HepG2 (cell line): Measurements from ENCODE around the gene CDK3. TPM values are rescaled to one million over a fixed set of nuclear protein-coding genes. Genes with fewer than 3 reads are reported as not detected.

Source experiments
- BATF2 ChIP-seq: sonication (generic); formaldehyde crosslinking; IDR thresholded peaks from 2 replicates; pipeline ENCODE4 v1.8.0; 2022; ENCODE audit warnings: mild to moderate bottlenecking, missing genetic modification reagents, moderate library complexity
- CCDC6 ChIP-seq: sonication (generic); formaldehyde crosslinking; IDR thresholded peaks from 2 replicates; pipeline ENCODE4 v1.8.1; 2022; ENCODE audit warnings: mild to moderate bottlenecking, missing genetic modification reagents, moderate library complexity
- EED ChIP-seq: sonication (generic); formaldehyde crosslinking; IDR thresholded peaks from 2 replicates; pipeline ENCODE4 v1.5.0; 2020; ENCODE audit warnings: mild to moderate bottlenecking, missing genetic modification reagents
- RBM39 ChIP-seq: fragments of 200-400 bp; formaldehyde crosslinking; IDR thresholded peaks from one replicate; pipeline ENCODE4 v1.6.1; 2018; ENCODE audit warnings: antibody characterized with exemption, mild to moderate bottlenecking, low read depth, low read length; ENCODE audit not compliant: poor library complexity, severe bottlenecking
- RNF2 ChIP-seq: fragments of 450-650 bp; conservative IDR thresholded peaks from 2 replicates; pipeline ENCODE4 v1.6.1; 2016; ENCODE audit warnings: low read depth
- SOX13 ChIP-seq, 3 experiments: fragments of 450-650 bp in 1 of 3; sonication (generic) in 1 of 3; formaldehyde crosslinking in 1 of 3; IDR thresholded peaks in 2 of 3; conservative IDR thresholded peaks in 1 of 3; 2 replicates each; pipeline versions ENCODE4 v1.5.0 to v1.6.1; 2016 to 2020; ENCODE audit warnings: antibody characterized with exemption in 1 of 3, mild to moderate bottlenecking in 1 of 3, missing compliant biosample characterization in 1 of 3, missing genetic modification reagents in 1 of 3, moderate library complexity in 1 of 3
- SOX6 ChIP-seq, 2 experiments: fragments of 450-650 bp in 1 of 2; sonication (generic) in 1 of 2; formaldehyde crosslinking in 1 of 2; IDR thresholded peaks; 2 replicates each; pipeline versions ENCODE4 v1.4.0 to v1.6.1; 2017 to 2020; ENCODE audit warnings: antibody characterized with exemption in 1 of 2, mild to moderate bottlenecking in 1 of 2, missing genetic modification reagents in 1 of 2
- SP140L ChIP-seq: sonication (generic); formaldehyde crosslinking; IDR thresholded peaks from 2 replicates; pipeline ENCODE4 v1.4.0; 2020; ENCODE audit warnings: missing genetic modification reagents, borderline replicate concordance
- TRAFD1 ChIP-seq: sonication (generic); formaldehyde crosslinking; IDR thresholded peaks from 2 replicates; pipeline ENCODE4 v1.5.1; 2020; ENCODE audit warnings: missing genetic modification reagents, mild to moderate bottlenecking, borderline replicate concordance
- ZNF142 ChIP-seq: sonication (generic); formaldehyde crosslinking; IDR thresholded peaks from 2 replicates; pipeline ENCODE4 v1.4.0; 2020; ENCODE audit warnings: missing genetic modification reagents
- ZNF260 ChIP-seq: sonication (generic); formaldehyde crosslinking; IDR thresholded peaks from 2 replicates; pipeline ENCODE4 v1.4.0; 2020; ENCODE audit warnings: missing genetic modification reagents, low read depth, mild to moderate bottlenecking, borderline replicate concordance
- ZNF512 ChIP-seq: sonication (generic); formaldehyde crosslinking; IDR thresholded peaks from 2 replicates; pipeline ENCODE4 v1.4.0; 2020; ENCODE audit warnings: mild to moderate bottlenecking, missing genetic modification reagents
- ZNF7 ChIP-seq: IDR thresholded peaks from 2 replicates; pipeline ENCODE4 v1.6.1; 2016; ENCODE audit warnings: missing biosample characterization, missing genetic modification reagents
- ZNF776 ChIP-seq: sonication (generic); formaldehyde crosslinking; IDR thresholded peaks from 2 replicates; pipeline ENCODE4 v1.4.0; 2020; ENCODE audit warnings: mild to moderate bottlenecking, missing genetic modification reagents
- polyA plus RNA-seq, 8 experiments: library from polyadenylated mRNA; depleted of rRNA in 3 of 8; stranded (reverse) in 7 of 8; unstranded in 1 of 8; fragments of >200 nt; fragmentation: Illumina TruSeq in 4 of 8; extraction: Trizol in 4 of 8; gene quantifications; 2 replicates each; pipeline versions ENCODE4 v1.2.1 to v1.2.3, GENCODE V29; 2011 to 2016; ENCODE audit warnings: low read depth in 4 of 8, missing spikeins in 1 of 8, mixed read lengths in 1 of 8; ENCODE audit not compliant: insufficient read depth in 1 of 8
- total RNA-seq, 5 experiments: library from RNA; depleted of rRNA; stranded (reverse); fragments of >200 nt; fragmentation: Illumina TruSeq; extraction: Trizol; gene quantifications; 2 replicates each; pipeline ENCODE4 v1.2.3, GENCODE V29; 2016; ENCODE audit warnings: low read depth in 1 of 5
- TF ChIP-seq, protein P1 (sequence below): sonication (generic); formaldehyde crosslinking; IDR thresholded peaks from 2 replicates; pipeline ENCODE4 v1.4.0; 2020; ENCODE audit warnings: mild to moderate bottlenecking, missing genetic modification reagents

Gene CDK3
- total and polyA plus RNA-seq, 2 of the 13 experiments (the other 11 are each of a cell fraction or from before 2014, with no cell fraction given): 5.8 to 11.4 TPM

DNA sequence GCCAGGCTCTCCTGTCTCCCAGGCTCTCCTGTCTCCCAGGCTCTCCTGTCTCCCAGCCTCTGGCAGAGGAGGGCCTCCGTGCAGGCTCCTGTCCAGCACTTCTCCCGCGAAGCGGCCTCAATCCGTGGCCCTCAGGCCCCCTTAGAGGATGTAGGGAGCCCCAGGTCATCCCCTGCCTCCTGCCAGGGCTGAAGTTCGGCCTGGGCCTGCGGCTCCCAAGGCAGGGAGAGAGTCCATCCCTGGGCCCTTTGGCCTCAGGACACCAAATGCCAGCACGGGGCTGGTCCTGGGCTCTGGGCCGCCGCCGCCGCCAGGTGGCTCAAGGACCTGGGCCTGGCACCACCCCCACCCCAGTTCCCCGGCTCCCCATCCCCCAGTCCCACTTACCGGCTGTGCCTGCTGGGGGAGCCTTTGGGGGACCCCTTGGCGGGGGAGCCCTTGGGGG is 26.1 kb downstream of the CDK3 start (continued):
- TF ChIP-seq ZNF142 (CRISPR knock-in tag): 0 out of 2 replicates have a peak, but pooled peaks have one; percentile 21
- TF ChIP-seq BATF2: 0 out of 2 replicates have a peak, but pooled peaks have one; percentile 36
- no peak for TF ChIP-seq SOX13 (IDR thresholded peaks at IDR 0.05)
- 0 out of 4 replicates have a peak, but pooled peaks of 1 of the 2 experiments have one; percentile 3 for TF ChIP-seq SOX13 (CRISPR knock-in tag; conservative IDR thresholded peaks at IDR 0.05 in 1 of 2, IDR thresholded peaks at IDR 0.05 in 1 of 2)
- no peak for TF ChIP-seq SOX6 (IDR thresholded peaks at IDR 0.05)
- TF ChIP-seq SOX6 (CRISPR knock-in tag; IDR thresholded peaks at IDR 0.05): peak; percentile 14; the same call in 1 of the 2 replicates
- TF ChIP-seq ZNF776 (CRISPR knock-in tag): peak; percentile 84; the same call in 1 of the 2 replicates
- no peak for TF ChIP-seq SP140L (CRISPR knock-in tag)
- 0 out of 2 replicates have a peak, but pooled peaks have one; percentile 32 for TF ChIP-seq ZNF512 (CRISPR knock-in tag)
- TF ChIP-seq EED (CRISPR knock-in tag): no peak
- no peak for TF ChIP-seq RNF2
- peak; percentile 25 for TF ChIP-seq RBM39
- TF ChIP-seq, protein P1, sequence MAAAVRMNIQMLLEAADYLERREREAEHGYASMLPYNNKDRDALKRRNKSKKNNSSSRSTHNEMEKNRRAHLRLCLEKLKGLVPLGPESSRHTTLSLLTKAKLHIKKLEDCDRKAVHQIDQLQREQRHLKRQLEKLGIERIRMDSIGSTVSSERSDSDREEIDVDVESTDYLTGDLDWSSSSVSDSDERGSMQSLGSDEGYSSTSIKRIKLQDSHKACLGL: peak; percentile 60
- no peak for TF ChIP-seq ZNF7 (CRISPR knock-in tag)
- 0 out of 2 replicates have a peak, but pooled peaks have one; percentile 9 for TF ChIP-seq CCDC6 (CRISPR knock-in tag)
- TF ChIP-seq ZNF260 (CRISPR knock-in tag): peak; percentile 13; the same call in 1 of the 2 replicates
- TF ChIP-seq TRAFD1 (CRISPR knock-in tag): 0 out of 2 replicates have a peak, but pooled peaks have one; percentile 6
